HL-60 (cell line): ENCODE data around the gene GRAMD4.

Experiments used
- DNase-seq, 2 experiments: peaks; one replicate each; pipeline ENCODE4 v3.0.0-alpha.2; 2010 to 2020; ENCODE audit warnings: low read depth in 1 of 2, low spot score in 1 of 2
- H3K27ac ChIP-seq: fragments of 250-450 bp; sonication (Bioruptor Pico); replicated peaks from 2 replicates; pipeline ENCODE4 v1.5.1; 2020; ENCODE audit warnings: mild to moderate bottlenecking, moderate library complexity
- H3K27me3 ChIP-seq: fragments of 250-450 bp; sonication (Bioruptor Pico); 2 replicates; pipeline ENCODE4 v1.5.1; 2021; ENCODE audit warnings: mild to moderate bottlenecking, moderate library complexity; ENCODE audit not compliant: insufficient read depth, poor library complexity, severe bottlenecking
- H3K4me3 ChIP-seq: replicated peaks from 2 replicates; pipeline ENCODE4 v1.5.1; 2011; ENCODE audit warnings: mild to moderate bottlenecking, control low read depth, low read length; ENCODE audit not compliant: insufficient read depth
- CTCF ChIP-seq: IDR thresholded peaks from one replicate; pipeline ENCODE4 v1.5.1; 2011; ENCODE audit warnings: low read length, control low read depth, inconsistent platforms; ENCODE audit not compliant: insufficient read depth
- GABPA ChIP-seq: IDR thresholded peaks from 2 replicates; pipeline ENCODE4 v1.6.1; 2012; ENCODE audit warnings: low read depth
- POLR2AphosphoS5 ChIP-seq: IDR thresholded peaks from 2 replicates; pipeline ENCODE4 v1.6.1; 2012; ENCODE audit warnings: low read depth
- REST ChIP-seq: IDR thresholded peaks from 2 replicates; pipeline ENCODE4 v1.6.1; 2012; ENCODE audit warnings: low read depth; ENCODE audit not compliant: insufficient replicate concordance
- SPI1 ChIP-seq: IDR thresholded peaks from 2 replicates; pipeline ENCODE4 v1.6.1; 2012; ENCODE audit warnings: low read depth, mild to moderate bottlenecking, borderline replicate concordance

Gene GRAMD4

GRCh38 chr22:46584081-46584921 lies 35.9 kb upstream of the GRAMD4 start:
- Histone ChIP-seq H3K27ac (no peak overlapping the region), H3K27me3 (no peaks in the 10 kb centered on the region), H3K4me3 (no peak overlapping the region)
- no peak for TF ChIP-seq SPI1
- TF ChIP-seq POLR2AphosphoS5, result no peak
- no peak for TF ChIP-seq CTCF
- no peak for TF ChIP-seq REST
- TF ChIP-seq GABPA, result no peak
- DNase-seq, result no peak

DNA sequence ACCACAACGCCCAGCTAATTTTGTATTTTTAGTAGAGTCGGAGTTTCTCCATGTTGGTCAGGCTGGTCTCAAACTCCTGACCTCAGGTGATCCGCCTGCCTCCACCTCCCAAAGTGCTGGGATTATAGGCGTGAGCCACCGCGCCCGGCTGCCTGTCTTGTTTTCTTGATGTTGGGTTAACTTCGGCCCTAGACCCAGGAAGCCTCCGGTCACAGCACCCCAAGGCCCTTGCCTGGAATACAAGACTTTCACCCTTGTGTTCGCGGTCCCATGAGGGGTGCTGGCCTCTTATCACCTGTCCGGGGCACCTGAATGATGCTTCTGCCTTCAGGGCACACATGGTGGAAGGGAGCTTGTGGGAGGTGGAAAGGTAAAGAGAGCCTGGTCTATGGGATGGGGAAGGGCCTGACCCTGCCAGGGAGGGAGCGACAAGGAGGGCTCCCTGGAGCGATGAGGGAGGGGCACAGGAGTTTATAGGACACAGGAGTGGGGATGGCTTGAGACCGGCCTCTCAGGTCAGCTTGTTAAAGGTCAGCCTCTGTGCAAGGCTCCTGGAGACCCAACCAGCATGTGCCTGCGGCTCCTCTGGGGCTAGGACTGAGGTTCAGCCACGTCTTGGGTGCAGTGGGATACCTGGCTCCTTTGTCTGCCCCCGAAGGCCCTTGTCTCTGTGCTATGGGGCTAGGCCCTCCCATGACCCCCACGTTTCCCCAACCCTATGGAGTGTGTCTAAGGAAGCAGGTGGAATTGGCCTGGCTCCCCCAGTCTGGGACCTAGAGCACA lies 34.7 kb upstream of the GRAMD4 start:
- DNase-seq, result no peak
- Histone ChIP-seq H3K27me3 (no peaks in the 10 kb centered on the region), H3K27ac (no peak overlapping the region), H3K4me3 (no peak overlapping the region)
- TF ChIP-seq GABPA (no peak), POLR2AphosphoS5 (no peak), CTCF (no peak), SPI1 (no peak), REST (no peak)

GRCh38 chr22:46586123-46586519 lies 34.1 kb upstream of the GRAMD4 start:
- Histone ChIP-seq H3K27ac (no peak overlapping the region), H3K4me3 (no peak overlapping the region), H3K27me3 (no peaks in the 10 kb centered on the region)
- DNase-seq, result no peak
- TF ChIP-seq REST (no peak), POLR2AphosphoS5 (no peak), SPI1 (no peak), GABPA (no peak)
